ENCODE results near the gene JAZF1. TPM values are rescaled to one million over a fixed set of nuclear protein-coding genes. Genes with fewer than 3 reads are reported as not detected.

The JAZF1 gene
- total RNA-seq, 4 donors from 2014 or later, result 29.3 to 33.8 (median 30.1) TPM

- peak overlapping the region in 3 of 4 donors; percentile 34 to 69 (median 48) for H3K27ac ChIP-seq (replicated peaks in 1 of 4)
- intact Hi-C loops (cut with DNase I), result no loop called here
- no peaks in the 10 kb centered on the region for H3K9me3 ChIP-seq
- H3K4me3 ChIP-seq, result no peak overlapping the region
- H3K4me1 ChIP-seq, result peaks cover 29 to 64% (median 61%) of the 10 kb centered on the region in 4 donors
- DNase-seq (ENCODE audit: extremely low spot score), result no peak
- TF ChIP-seq CTCF (IDR thresholded peaks at IDR 0.05), result no peak
- TF ChIP-seq POLR2A (IDR thresholded peaks at IDR 0.05; ENCODE audit: low read depth), result no peak
- TF ChIP-seq EP300 (IDR thresholded peaks at IDR 0.05), result no peak
- no peak for TF ChIP-seq POLR2AphosphoS5 (IDR thresholded peaks at IDR 0.05)
- WGBS, result 33% methylated on average over 4 of the region's 4 CpGs
- H3K27me3 ChIP-seq, result no peaks in the 10 kb centered on the region
- H3K36me3 ChIP-seq, result no peaks in the 10 kb centered on the region
Measured at GRCh38 chr7:28135315-28135714, 45.3 kb downstream of the JAZF1 start.

GRCh38 chr7:28133872-28134271 lies 46.7 kb downstream of the JAZF1 start:
- H3K4me3 ChIP-seq, result no peak overlapping the region
- H3K9me3 ChIP-seq, result no peaks in the 10 kb centered on the region
- H3K27me3 ChIP-seq, result no peaks in the 10 kb centered on the region
- WGBS, result 97% methylated on average over 1 of the region's 1 CpG
- intact Hi-C loops (cut with DNase I), result no loop called here
- TF ChIP-seq CTCF (IDR thresholded peaks at IDR 0.05) (no peak), POLR2AphosphoS5 (IDR thresholded peaks at IDR 0.05) (no peak), POLR2A (IDR thresholded peaks at IDR 0.05; ENCODE audit: low read depth) (no peak), EP300 (IDR thresholded peaks at IDR 0.05) (no peak)
- H3K4me1 ChIP-seq, result peaks cover 27 to 78% (median 73%) of the 10 kb centered on the region in 4 donors
- H3K27ac ChIP-seq (replicated peaks in 1 of 4), result peak overlapping the region in 2 of 4 donors; percentile 4 to 34
- H3K36me3 ChIP-seq, result no peaks in the 10 kb centered on the region
- DNase-seq (ENCODE audit: extremely low spot score), result no peak

GRCh38 chr7:28132959-28133870 lies 47.4 kb downstream of the JAZF1 start:
- intact Hi-C loops (cut with DNase I), result no loop called here

GRCh38 chr7:28130277-28130676 lies 50.3 kb downstream of the JAZF1 start:
- intact Hi-C loops (cut with DNase I), result no loop called here
- Histone ChIP-seq H3K4me3 (no peak overlapping the region), H3K36me3 (no peaks in the 10 kb centered on the region), H3K4me1 (peaks cover 20 to 80% (median 78%) of the 10 kb centered on the region in 4 donors), H3K27me3 (no peaks in the 10 kb centered on the region), H3K27ac (replicated peaks in 1 of 4) (peak overlapping the region; percentile 42 to 81 (median 69)), H3K9me3 (no peaks in the 10 kb centered on the region)
- TF ChIP-seq POLR2AphosphoS5 (IDR thresholded peaks at IDR 0.05) (peak; percentile 29 to 63), CTCF (IDR thresholded peaks at IDR 0.05) (no peak), POLR2A (IDR thresholded peaks at IDR 0.05; ENCODE audit: low read depth) (no peak)
- no peak for DNase-seq (ENCODE audit: extremely low spot score)
- WGBS, result 63% methylated on average over 3 of the region's 3 CpGs

More at GRCh38 chr7:28132959-28133870, 47.4 kb downstream of the JAZF1 start:
- H3K9me3 ChIP-seq, result no peaks in the 10 kb centered on the region
- H3K4me1 ChIP-seq, result peaks cover 24 to 81% (median 77%) of the 10 kb centered on the region in 4 donors
- H3K4me3 ChIP-seq, result no peak overlapping the region
- no peak for TF ChIP-seq EP300 (IDR thresholded peaks at IDR 0.05)
- TF ChIP-seq CTCF (IDR thresholded peaks at IDR 0.05), result no peak
- no peak for TF ChIP-seq POLR2A (IDR thresholded peaks at IDR 0.05; ENCODE audit: low read depth)
- TF ChIP-seq POLR2AphosphoS5 (IDR thresholded peaks at IDR 0.05), result no peak
- H3K27me3 ChIP-seq, result no peaks in the 10 kb centered on the region
- H3K36me3 ChIP-seq, result no peaks in the 10 kb centered on the region
- WGBS, result 90% methylated on average over 1 of the region's 1 CpG
- DNase-seq (ENCODE audit: extremely low spot score), result no peak
- H3K27ac ChIP-seq (replicated peaks in 1 of 4), result peak overlapping the region in 2 of 4 donors; percentile 4 to 34
